GM18868 (cell line): ENCODE data around the gene CUL7.
"Not testable (repeated sequence)": the region's sequence is repeated elsewhere in the genome, so short reads cannot be mapped to it uniquely, and the experiment has no call there.

Experiments used
- ATAC-seq: cut with Tn5 transposase; IDR thresholded peaks from one replicate; pipeline ENCODE4 v1.9.1; 2021; ENCODE audit warnings: mild to moderate bottlenecking, moderate library complexity; ENCODE audit not compliant: unreplicated experiment

The CUL7 gene

DNA sequence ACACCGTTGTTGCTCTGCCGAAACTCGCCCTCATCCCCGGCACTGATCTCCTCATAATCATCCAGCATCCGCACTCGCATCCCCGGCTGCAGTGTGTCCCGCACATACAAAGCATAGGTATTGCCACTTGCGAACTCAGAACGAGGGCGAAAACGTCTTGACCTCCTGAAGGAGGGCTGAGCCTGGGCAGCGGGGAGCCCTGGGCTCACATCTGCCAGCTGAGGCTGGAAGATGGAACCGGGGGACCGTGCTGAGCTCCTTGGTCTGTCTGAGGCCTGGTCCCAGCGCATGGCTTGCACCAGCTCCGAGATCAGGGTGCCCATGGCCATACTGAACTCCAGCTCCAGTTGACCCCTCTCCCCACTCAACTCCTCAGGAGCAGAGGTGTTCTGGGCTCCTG is 2.7 kb downstream of the CUL7 start:
- no peak for ATAC-seq

DNA sequence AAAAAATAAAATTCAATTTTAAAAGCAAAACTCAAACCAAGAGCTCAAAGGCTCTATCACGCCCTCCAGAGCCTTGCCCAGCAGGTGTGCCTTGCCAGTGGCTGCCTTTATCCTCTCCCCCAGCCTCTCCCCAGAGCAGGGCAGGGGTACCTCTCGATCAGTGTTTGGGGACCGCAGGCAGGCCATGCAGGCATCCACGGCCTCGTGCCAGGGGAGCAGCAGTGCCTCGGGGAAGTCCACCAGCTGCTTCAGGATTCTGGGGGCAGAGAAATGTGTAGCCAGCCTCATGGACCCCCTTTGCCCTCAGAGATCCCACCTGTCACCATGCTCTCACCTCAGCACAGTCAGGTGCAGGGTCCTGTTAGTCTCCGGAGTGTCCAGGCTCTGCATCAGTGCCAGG is 5.7 kb downstream of the CUL7 start:
- no peak for ATAC-seq

DNA sequence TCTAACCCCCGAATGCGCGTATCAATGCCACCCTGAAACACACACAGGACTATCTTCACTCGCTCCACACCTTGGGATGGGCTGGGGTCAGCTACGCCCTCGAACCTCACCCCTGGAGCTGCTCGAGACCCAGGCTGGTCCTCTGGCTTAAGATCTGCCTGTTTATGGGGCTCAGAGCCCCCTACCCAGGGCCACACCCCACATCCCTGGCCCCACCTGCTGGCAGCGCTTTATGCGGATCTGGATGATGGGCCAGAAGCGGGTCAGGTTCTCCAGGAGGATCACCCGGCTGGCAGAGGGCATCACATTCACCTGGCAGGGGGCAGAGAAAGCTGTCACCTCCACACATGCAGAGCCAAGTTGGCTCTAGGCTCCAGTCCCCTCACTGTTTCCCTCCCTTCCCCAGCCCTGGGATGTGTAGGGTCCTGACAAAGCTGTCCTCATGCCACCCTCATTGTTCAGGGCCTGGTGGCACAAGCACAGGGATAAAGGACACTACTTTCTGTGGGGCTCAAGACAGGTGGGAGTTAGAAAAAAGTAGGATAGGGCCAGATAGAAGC is 8.2 kb downstream of the CUL7 start:
- ATAC-seq = no peak

DNA sequence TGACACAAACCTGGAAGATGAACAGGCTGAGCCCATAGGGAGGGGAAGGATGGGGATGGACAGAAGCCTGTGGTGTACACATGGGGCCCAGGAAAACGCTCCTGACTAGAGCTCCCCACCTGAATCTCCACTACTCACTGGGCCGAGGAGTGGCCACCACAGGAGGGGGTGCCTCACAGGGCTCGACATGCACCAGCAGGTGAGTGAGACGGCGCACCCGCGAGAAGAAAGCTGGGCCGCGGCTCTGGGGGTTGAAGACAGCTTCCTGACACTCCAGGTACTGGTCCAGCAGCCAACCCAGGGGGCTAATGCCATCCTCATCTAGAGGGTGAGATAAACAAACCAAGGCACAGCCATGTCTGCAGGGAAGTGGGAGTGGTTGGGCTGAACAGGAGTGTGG is 10.3 kb downstream of the CUL7 start:
- no peak for ATAC-seq

DNA sequence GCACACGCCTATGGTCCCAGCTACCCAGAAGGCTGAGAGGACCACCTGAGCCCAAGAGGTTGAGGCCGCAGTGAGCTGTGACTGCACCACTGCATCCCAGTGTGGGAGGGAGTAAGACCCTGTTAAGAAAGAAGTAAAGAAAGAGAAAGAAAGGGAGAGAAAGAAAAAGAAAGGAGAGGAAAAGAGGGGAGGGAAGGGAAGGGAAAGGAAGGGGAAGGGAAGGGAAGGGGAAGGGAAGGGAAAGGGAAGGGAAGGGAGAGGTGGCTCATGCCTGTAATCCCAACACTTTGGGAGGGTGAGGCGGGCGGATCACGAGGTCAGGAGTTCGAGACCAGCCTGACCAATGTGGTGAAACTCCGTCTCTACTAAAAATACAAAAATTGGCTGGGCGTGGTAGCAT is 12.2 kb downstream of the CUL7 start:
- not testable (repeated sequence) for ATAC-seq

DNA sequence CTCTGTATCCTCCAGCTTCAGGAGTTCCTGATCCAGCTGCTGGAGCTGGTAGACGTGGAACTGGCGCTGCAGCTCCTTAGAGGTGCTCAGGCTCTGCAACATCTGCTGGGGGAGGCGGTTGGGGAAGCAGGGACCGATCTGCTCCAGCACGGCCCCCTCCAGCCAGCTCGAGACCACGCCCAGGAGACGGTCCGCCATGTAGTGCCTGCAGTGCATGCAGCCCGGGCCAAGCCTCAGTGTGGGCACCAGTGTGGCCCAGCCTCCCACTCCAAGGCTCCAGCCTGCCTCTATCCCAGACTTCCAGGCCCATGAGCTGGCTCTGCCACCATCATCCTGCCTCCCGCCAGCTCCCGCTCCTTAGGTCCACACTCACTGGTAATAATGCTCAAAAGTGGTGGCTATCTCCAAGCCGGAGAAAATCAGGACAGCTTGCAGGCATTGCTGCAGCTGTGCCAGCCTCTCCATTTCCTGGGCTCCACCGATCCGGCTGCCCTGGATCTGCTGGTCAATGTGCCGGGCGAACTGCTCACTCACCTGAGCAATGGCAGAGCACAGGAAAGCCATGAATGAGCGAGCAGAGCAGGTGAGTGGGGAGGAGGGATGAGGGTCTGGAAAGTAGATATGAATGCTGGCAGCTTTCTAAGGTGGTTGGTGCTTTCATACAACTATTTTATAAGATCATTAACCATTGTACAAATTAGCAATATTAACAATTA is 13.0 kb downstream of the CUL7 start:
- ATAC-seq = no peak

DNA sequence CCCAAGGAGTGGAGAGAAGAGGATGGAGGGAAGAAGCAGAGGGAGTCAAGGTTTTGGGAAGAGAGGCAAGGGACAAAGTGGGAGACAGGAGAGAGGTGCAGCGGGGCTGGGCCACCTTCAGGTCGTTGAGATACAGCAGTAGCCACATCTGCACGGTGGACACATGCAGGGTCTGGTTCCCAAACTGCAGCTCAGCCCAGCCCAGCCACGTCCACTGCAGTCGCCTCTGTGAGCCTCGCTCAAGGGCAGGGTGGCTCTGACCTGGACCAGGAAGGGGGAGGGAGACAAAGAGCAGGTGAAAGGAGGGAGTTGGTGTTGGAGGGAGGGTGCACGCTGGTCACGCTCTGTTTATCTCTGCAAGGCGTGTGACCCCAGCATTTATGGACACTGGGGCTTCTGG is 14.9 kb downstream of the CUL7 start:
- no peak for ATAC-seq

DNA sequence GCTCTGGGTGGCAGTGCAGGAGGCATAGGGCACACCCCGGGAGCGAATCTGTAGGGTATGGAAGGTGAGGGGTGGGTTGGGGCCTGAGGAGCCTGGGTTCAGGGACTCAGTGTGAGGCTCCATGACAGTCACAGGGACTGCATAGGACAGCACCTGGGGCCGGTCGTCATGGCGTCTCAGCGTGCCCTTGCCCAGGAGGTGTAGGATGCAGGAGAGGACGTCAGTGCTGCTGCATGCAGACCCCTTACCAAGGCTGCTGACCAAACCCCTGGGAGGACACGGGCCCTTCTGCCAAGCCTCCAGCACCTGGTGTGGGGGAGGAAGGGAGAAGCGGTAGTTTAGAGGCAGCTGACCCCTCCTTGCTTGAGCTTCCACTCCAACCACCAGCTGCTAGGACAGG is 15.9 kb downstream of the CUL7 start:
- no peak for ATAC-seq

DNA sequence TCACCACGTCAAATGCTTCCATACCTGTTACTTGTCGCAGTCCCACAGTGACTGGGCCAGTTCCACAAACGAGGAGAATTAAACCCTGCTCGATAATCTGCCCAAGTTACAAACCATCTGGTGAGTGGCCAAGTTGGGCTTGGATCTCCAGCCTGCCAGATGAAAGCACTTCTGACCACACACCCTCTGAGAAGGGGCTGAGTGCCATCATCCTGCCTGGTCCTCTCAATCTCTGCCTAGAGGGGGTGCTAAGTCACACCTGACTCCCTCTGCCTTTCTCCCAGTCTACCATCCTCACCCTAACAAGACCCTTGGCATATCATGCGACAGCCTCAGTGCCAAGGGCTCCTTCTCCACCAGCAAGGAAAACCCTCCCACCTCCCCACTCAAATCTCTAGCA is 16.5 kb downstream of the CUL7 start:
- no peak for ATAC-seq

DNA sequence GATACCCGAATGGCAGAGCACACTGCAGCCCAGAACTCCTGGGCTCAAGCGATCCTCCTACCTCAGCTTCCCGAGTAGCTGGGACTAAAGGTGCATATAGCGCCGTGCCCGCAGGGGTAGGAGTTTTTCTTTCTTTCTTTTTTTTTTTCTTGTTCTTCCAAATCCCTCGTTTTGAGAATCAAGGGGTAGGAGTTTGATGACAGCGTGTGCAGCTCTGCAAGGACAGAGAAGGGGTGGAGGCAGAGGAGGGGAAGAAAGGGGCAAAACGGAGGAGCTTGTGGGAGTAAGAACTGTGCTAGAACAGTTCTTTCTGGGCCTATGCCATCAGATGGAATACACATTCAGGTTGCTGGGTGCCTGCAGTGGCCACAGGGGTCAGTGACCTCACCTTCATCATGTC is 16.9 kb downstream of the CUL7 start:
- ATAC-seq = no peak

DNA sequence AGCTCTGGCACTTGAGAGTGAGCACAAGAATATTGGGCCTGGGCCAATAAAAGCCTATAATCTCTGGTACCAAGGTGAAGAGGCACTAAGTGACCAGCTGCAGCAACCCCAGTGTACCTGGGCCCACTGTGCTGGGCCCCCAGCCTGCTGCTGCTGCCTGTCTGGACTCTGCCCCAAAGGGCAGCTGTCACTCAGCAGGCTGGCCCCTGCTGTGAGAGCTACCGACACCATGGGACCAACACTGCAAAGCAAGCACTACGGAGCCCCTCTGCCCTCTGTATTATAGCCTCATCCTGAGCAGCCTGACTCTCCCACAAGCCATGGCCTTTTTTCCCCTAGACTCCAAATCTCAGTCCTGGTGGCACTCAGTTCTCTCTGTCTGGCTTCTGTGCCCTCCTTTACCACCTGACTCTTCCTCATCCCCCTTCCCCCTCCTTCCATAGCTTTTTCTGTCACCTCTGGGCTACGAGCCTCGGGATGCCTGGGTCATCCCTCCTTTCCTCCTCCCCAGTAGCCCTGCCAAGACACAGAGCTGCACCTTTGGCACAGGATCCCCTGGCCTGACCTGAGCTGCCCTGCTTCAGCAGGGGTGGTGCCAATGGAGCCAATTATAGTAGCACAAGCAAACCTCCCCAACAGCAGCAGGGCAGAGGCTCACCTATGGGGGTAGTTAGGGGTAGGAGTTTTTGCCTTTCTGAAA is 18.0 kb downstream of the CUL7 start:
- ATAC-seq = no peak

DNA sequence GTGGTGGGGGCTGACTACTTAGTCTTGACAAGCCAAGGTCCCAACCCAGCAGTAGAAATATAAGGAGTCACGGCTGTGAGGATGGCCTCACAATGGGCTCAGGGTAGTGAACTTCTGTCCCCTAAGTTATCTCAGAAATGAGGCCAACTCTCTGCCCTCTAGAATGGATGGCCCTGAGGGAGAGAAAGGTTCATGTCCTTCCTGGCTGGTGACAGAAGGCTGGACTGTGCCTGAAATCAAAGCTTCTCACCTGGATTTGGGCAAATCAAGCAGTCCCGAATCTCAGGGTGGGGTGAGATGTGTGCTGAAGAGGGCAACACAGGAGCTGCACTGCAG is 19.5 kb downstream of the CUL7 start:
- ATAC-seq = no peak

DNA sequence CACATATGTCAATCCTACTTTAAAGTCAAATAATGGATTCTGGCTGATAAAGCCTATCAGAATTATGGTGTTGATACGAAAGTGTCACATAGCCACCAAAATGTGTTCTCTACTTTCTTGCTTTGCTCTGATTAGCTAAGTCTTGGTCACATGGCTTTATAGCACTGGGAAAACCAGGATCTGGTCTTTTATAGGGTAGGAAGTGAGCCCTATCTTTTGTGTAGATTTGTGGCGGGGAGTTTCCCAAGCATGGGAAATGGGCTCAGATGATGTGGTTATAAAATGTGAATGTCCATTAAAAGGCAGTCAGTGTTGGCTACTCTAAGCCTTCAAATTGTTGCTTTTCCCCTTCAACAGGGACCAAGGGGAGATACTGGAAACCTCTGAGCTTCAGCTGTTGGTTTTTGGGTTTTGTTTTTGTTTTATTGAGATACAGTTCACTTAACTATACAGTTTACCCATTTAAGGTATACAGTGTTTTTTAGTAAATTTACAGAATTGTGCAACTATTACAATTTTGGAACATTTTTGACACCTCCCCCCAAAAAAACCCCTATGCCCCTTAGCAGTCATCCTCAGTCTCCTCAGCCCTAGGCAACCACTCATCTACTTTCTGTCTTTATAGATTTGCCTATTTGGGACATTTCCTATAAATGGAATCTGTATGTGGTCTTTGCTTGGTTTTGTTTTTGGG is 20.0 kb downstream of the CUL7 start:
- no peak for ATAC-seq

DNA sequence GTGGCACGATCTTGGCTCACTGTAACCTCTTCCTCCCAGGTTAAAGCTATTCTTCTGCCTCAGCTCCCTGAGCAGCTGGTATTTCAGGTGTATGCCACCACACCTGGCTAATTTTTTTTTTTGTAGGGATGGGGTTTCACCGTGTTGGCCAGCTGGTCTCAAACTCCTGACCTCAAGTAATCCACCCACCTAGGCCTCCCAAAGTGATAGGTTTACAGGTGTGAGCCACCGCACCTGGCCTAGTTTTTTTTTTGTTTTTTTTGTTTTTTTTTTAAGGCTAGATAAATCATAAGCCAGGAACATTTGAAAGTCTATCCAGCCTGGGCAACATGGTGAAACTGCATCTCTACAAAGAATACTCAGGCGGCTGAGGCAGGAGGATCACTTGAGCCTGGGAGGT is 21.3 kb downstream of the CUL7 start:
- no peak for ATAC-seq

DNA sequence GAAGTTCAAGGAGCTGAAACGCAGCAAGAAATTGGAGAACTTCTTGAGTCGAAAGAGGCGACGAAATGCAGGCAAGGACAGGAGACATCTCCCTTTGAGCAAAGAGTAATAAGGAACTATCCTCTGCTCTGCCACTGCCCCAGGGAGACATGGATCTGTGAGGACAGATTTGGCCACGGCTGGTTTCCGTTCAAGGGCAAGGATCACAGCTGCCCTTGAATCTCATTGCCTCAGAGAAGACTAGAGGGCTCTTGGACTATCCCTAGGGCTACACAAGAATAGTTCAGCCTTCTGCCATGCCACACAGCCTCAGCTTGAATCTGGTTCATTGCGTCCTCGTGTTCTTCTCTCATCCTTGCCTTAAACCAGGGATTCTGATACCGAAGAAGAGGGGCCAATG is 24.5 kb downstream of the CUL7 start:
- ATAC-seq = no peak

DNA sequence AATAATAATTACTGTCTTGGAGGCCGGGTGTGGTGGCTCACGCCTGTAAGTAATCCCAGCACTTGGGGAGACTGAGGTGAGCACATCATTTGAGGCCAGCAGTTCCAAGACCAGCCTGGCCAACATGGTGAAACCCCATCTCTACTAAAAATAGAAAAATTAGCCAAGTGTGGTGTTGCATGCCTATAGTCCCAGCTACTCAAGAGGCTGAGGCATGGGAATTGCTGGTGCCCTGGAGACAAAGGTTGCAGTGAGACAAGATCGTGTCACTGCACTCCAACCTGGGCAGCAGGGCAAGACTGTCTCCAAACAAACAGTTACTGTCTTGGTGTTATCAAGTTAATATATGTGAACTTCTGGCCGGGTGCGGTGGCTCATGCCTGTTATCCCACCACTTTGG is 27.3 kb downstream of the CUL7 start:
- no peak for ATAC-seq

DNA sequence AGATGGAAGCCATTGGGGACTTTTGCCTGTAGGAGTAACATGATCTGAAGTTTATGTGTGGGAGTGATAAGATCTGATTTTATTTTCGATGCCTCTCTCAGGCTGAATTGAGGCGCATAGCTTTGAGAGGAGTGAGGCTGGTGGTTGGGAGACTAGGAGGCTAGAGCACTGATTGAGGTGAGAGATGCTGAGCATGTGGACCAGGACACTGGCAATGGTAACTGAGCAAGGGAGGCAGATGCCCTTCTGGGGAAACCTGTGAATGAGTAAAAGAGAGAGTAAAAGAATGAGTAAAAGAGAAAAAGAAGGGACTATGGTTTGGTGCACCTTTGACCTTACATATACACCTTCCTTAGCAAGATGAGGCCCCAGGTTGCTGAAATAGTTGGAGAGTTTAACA is 29.2 kb downstream of the CUL7 start:
- ATAC-seq = no peak

DNA sequence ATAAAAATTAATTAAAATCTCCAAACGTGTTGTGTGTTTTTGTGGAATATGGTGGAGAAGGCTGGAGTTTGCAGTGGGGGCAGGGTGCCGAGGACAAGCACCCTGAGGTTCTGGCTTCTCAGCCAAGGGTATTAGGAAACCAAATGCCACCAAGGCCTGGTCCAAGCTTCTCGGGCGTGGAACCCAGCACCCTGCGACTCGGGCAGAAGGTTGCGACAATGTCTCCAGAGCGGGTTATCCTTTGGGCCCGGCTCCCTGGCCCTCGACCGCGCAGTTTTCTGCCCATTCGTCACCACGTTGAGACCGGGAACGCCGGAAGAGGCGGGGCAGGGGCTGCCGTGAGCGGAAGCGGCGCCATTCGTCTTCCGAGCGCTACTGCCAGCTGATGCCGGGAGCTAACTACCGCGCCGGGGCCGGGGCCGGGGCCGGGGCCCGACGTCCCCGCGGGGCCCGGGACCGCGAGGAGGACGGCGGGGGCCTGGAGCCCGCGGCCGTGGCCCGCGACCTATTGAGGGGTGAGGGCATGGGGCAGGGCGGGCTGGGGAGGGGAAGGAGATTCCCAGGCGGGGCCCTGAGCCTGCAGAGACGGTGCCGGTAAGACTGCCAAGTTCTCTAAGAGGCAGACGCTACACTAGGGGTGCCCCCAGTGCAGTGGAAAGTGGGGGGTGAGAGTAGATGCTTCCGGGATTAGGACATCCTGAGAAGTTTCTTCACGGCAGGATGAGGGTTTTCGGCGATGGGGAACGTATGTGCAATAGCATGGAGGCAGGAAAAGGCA is 32.2 kb downstream of the CUL7 start, which contains the start of gene RRP36:
Gene RRP36 (plus strand): TSS at position 354 of the 778 bp plus-strand sequence. CDS start 32 bp downstream, at position 386.
- peak; percentile 81 for ATAC-seq

DNA sequence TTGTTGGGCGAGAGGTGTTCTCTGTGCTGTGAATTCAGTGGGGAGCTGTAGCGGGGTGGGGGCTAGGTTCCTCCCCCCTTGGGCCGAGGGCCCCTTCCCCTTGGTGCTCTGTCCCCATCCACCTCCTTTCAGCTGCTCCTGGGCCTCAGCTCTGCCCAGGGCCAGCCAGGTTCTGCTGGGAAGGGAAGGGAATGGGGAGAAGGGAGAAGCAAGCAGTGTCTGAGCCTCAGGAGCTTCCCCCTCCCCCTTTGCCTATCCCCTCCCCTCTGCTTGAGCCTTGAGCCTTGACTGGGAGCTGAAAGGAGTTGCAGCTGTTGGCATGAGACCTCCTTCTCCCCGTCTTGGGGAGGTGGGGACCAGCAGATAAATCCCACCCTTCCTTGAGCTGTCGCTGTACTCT is 32.8 kb downstream of the CUL7 start:
- ATAC-seq = no peak

DNA sequence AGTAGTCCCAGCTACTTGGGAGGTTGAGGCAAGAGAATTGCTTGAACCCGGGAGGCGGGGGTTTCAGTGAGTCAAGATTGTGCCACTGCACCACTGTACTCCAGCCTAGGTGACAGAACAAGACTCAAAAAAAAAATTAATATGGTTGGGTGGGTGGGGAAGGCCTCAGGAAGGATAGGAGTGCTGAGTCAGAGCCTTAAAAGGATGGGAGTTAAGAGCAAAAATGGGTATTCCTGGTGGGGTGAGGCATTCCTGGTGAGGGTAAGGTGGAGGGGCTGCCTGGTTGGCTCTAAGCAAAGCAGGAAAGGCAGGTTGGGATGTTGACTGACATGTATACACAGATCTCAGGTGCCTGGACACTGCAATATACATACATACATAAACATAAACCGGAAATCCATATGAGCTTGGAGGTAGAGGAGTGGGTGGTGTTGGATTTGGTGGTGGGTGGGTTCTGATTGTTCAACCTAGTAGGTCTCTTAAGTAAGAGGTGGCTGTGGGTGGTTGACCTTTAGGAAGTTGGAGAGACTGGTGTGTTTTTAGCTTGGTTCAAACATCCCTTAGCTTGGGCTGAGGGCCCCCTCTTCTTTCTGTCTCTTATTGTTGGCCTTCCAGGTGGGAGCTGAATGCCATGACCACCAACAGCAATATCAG is 33.5 kb downstream of the CUL7 start:
- ATAC-seq = no peak

DNA sequence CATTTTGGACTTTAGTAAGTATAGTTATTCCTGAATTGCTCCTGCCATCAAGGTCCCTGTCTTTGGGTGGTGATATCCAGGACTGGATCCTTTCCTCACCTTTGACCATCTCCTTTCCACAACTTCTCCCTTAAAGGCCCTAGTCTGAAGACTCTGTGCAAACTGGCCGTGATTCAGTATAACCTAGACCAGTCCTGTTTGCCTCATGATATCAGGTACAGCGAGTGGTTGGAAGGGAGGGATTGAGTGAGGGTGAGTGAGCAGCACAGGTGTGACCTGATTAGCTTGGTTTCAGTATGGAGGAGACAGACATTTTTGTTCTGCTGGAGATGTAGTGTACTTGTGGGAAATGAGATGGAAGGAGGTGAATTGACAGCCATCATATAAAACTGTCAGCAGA is 34.5 kb downstream of the CUL7 start:
- ATAC-seq = no peak
